ENCODE data around the gene PIEZO1. TPM values are rescaled to one million over a fixed set of nuclear protein-coding genes. Genes with fewer than 3 reads are reported as not detected.

Gene PIEZO1
- total and polyA plus RNA-seq, 10 of the 15 experiments (the other 5 are each of a cell fraction or from before 2014, with no cell fraction given) = 1.3 to 169 (median 33.4) TPM

GRCh38 chr16:88768071-88768783 lies 16.8 kb downstream of the PIEZO1 start:
- no peak overlapping the region for H3K27ac ChIP-seq (ENCODE audit: control insufficient read depth, insufficient read depth)
- no peak for FAIRE-seq
- RAD21 ChIA-PET (ENCODE audit: unreplicated experiment) = no interaction called here
- no peak overlapping the region for H2AFZ ChIP-seq (ENCODE audit: control insufficient read depth, low read depth, low read length)
- peaks cover 3 to 4% of the 10 kb centered on the region in 2 experiments; a peak in 3 of 4 replicates for H3K36me3 ChIP-seq (ENCODE audit: control insufficient read depth in 2 of 2, insufficient read depth in 2 of 2, low read length in 1 of 2)
- DNase-seq (ENCODE audit: low read depth, low spot score) = no peak
- in situ Hi-C loops (cut with MboI) = no loop called here
- H3K9ac ChIP-seq (ENCODE audit: control insufficient read depth, insufficient read depth, low read length) = no peak overlapping the region
- no peaks in the 10 kb centered on the region for H3K27me3 ChIP-seq (replicated peaks in 1 of 2; ENCODE audit: control insufficient read depth in 2 of 2, insufficient read depth in 2 of 2, low read length in 1 of 2)
- H3K9me3 ChIP-seq (replicated peaks; ENCODE audit: control insufficient read depth, insufficient read depth, low read length) = no peaks in the 10 kb centered on the region
- peak overlapping the region; percentile 23; the same call in 1 of the 2 replicates for H3K4me2 ChIP-seq (ENCODE audit: control insufficient read depth, insufficient read depth)
- CTCF ChIA-PET = interaction anchor here (1.7 kb wide), 1 partner anchor 12 kb away, joined by 4 read pairs; no protein-coding TSS in a partner anchor
- SMC1A ChIA-PET (ENCODE audit: uncharacterized antibody, unreplicated experiment) = no interaction called here
- TF ChIP-seq HSF1 (IDR thresholded peaks at IDR 0.05; ENCODE audit: low read depth, low read length) = no peak
- TF ChIP-seq POLR2A (IDR thresholded peaks at IDR 0.05; ENCODE audit: low read depth, low read length) = peak; percentile 16; the same call in 1 of the 2 replicates
- TF ChIP-seq POLR2AphosphoS5 (IDR thresholded peaks at IDR 0.05; ENCODE audit: low read length) = no peak
- TF ChIP-seq, protein P1, sequence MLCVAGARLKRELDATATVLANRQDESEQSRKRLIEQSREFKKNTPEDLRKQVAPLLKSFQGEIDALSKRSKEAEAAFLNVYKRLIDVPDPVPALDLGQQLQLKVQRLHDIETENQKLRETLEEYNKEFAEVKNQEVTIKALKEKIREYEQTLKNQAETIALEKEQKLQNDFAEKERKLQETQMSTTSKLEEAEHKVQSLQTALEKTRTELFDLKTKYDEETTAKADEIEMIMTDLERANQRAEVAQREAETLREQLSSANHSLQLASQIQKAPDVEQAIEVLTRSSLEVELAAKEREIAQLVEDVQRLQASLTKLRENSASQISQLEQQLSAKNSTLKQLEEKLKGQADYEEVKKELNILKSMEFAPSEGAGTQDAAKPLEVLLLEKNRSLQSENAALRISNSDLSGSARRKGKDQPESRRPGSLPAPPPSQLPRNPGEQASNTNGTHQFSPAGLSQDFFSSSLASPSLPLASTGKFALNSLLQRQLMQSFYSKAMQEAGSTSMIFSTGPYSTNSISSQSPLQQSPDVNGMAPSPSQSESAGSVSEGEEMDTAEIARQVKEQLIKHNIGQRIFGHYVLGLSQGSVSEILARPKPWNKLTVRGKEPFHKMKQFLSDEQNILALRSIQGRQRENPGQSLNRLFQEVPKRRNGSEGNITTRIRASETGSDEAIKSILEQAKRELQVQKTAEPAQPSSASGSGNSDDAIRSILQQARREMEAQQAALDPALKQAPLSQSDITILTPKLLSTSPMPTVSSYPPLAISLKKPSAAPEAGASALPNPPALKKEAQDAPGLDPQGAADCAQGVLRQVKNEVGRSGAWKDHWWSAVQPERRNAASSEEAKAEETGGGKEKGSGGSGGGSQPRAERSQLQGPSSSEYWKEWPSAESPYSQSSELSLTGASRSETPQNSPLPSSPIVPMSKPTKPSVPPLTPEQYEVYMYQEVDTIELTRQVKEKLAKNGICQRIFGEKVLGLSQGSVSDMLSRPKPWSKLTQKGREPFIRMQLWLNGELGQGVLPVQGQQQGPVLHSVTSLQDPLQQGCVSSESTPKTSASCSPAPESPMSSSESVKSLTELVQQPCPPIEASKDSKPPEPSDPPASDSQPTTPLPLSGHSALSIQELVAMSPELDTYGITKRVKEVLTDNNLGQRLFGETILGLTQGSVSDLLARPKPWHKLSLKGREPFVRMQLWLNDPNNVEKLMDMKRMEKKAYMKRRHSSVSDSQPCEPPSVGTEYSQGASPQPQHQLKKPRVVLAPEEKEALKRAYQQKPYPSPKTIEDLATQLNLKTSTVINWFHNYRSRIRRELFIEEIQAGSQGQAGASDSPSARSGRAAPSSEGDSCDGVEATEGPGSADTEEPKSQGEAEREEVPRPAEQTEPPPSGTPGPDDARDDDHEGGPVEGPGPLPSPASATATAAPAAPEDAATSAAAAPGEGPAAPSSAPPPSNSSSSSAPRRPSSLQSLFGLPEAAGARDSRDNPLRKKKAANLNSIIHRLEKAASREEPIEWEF (IDR thresholded peaks at IDR 0.05; ENCODE audit: insufficient replicate concordance, low read depth, low read length) = no peak
- WGBS (ENCODE audit: insufficient coverage, insufficient replicate concordance, low lambda C conversion rate, missing lambda C conversion rate) = 71% methylated on average over 23 of the region's 24 CpGs
- H3K4me3 ChIP-seq = no peak overlapping the region
- POLR2A ChIA-PET = interaction anchor here (0.6 to 1.1 kb wide), 2 partner anchors 14 to 21 kb away, joined by 3 read pairs; no protein-coding TSS in a partner anchor
- BruUV-seq (replicated peaks) = no TSS peak
- no peak for ATAC-seq
- peaks cover 58% of the 10 kb centered on the region for H3K79me2 ChIP-seq (ENCODE audit: control insufficient read depth, insufficient read depth, low read length)
- intact Hi-C loops (cut with micrococcal nuclease; ENCODE audit: unreplicated experiment) = no loop called here
- peaks cover 28% of the 10 kb centered on the region for H3K4me1 ChIP-seq (ENCODE audit: control insufficient read depth, insufficient read depth, low read length)
- no peaks in the 10 kb centered on the region; the same call in none of the 2 replicates for H4K20me1 ChIP-seq (ENCODE audit: control insufficient read depth, insufficient read depth)

All from GM12878 (cell line).